Lung (tissue), 12 donors: Measurements from ENCODE around the gene CYP19A1. TPM values are rescaled to one million over a fixed set of nuclear protein-coding genes. Genes with fewer than 3 reads are reported as not detected.

ENCODE experiments used
- ATAC-seq: fragments of 200-7000 bp; cut with Tn5 transposase; one replicate; pipeline ENCODE4 v1.9.1; 2020; ENCODE audit warnings: moderate number of reproducible peaks; ENCODE audit not compliant: insufficient read depth, low FRiP score
- DNase-seq, 3 donors: peaks; one replicate each; pipeline ENCODE4 v3.0.0-alpha.2; 2013 to 2017
- H3K27ac ChIP-seq, 2 donors: one replicate each; pipeline ENCODE4 v1.5.1; 2013; ENCODE audit warnings: mild to moderate bottlenecking in 2 of 2, moderate library complexity in 2 of 2, control low read depth in 1 of 2, inconsistent platforms in 1 of 2, low read depth in 1 of 2, low read length in 1 of 2
- H3K27me3 ChIP-seq, 3 donors: one replicate each; pipeline ENCODE4 v1.5.1; 2013; ENCODE audit warnings: low read length in 2 of 3; ENCODE audit not compliant: control insufficient read depth in 3 of 3, insufficient read depth in 3 of 3
- H3K36me3 ChIP-seq, 4 donors: one replicate each; pipeline ENCODE4 v1.5.1; 2013; ENCODE audit warnings: low read length in 4 of 4, mild to moderate bottlenecking in 1 of 4, moderate library complexity in 1 of 4; ENCODE audit not compliant: control insufficient read depth in 4 of 4, insufficient read depth in 4 of 4
- H3K4me1 ChIP-seq, 5 donors: one replicate each; pipeline ENCODE4 v1.5.1; 2013; ENCODE audit warnings: low read length in 5 of 5, mild to moderate bottlenecking in 2 of 5, moderate library complexity in 1 of 5; ENCODE audit not compliant: control insufficient read depth in 5 of 5, insufficient read depth in 5 of 5
- H3K4me3 ChIP-seq: one replicate; pipeline ENCODE4 v1.5.1; 2013; ENCODE audit warnings: mild to moderate bottlenecking, control low read depth, moderate library complexity
- H3K9ac ChIP-seq, 2 donors: one replicate each; pipeline ENCODE4 v1.5.1; 2013; ENCODE audit warnings: low read length in 2 of 2, control low read depth in 1 of 2; ENCODE audit not compliant: insufficient read depth in 1 of 2
- H3K9me3 ChIP-seq, 4 donors: one replicate each; pipeline ENCODE4 v1.5.1; 2013; ENCODE audit warnings: low read length in 3 of 4, mild to moderate bottlenecking in 1 of 4, moderate library complexity in 1 of 4; ENCODE audit not compliant: control insufficient read depth in 4 of 4, insufficient read depth in 3 of 4
- CTCF ChIP-seq: IDR thresholded peaks from 2 replicates; pipeline ENCODE4 v1.5.1; 2012; ENCODE audit warnings: mild to moderate bottlenecking; ENCODE audit errors: control extremely low read depth, extremely low read depth
- WGBS, 2 donors: extraction: QIAGEN DNeasy Blood & Tissue Kit; methylation state at CpG; one replicate each; pipeline ENCODE4 v1.1.7; 2013; 5-methylcytosine and 5-hydroxymethylcytosine counted together
- polyA plus RNA-seq, 2 donors: library from polyadenylated mRNA; stranded (reverse); fragments of 200-250 nt; gene quantifications; one replicate each; pipeline ENCODE4 v1.2.1, GENCODE V29; 2013
- total RNA-seq, 2 donors: library from RNA; depleted of rRNA in 1 of 2; stranded (reverse); fragments of >200 nt in 1 of 2; gene quantifications; one replicate each; pipeline ENCODE4 v1.2.1, GENCODE V29; 2014 to 2021
- donor health status: control.
- donor health status: control.
- donor health status: Bipolar disorder and iron deficiency.
- donor health status: healthy.
- donor health status: DM: yes; HTN: yes; CAD: no.

The CYP19A1 gene
- total and polyA plus RNA-seq, 4 donors = 0.37 to 9.6 (median 2.4) TPM

DNA sequence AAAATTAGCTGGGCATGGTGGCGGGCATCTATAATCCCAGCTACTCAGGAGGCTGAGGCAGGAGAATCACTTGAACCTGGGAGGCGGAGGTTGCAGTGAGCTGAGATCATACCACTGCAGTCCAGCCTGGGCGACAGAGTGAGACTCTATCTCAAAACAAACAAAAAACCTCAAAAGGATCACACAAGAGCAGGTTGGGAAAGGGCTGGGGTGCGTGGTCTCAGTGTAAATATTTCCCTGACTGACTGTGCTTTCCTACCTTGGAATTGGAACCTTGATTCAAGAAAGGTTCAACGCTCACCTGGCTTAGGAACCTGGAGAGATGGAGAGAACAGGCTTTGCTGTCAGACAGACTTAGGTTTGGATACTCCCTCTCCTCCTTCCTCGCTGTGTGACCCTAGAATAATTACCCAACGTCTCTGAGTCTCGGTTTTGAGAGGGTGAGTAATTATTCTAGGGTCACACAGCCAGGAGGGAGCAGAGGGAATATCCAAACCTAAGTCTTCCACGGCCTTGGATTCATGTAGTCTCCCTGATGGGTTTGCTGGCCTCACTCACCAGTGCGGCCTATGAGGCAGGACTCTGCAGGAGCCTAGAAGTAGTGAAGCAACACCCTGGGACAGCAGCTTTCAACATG is 24.6 kb downstream of the CYP19A1 start:
- Histone ChIP-seq H3K4me1 (peaks cover 0 to 34% (median 11%) of the 10 kb centered on the region in 5 donors), H3K36me3 (no peaks in the 10 kb centered on the region), H3K9me3 (no peaks in the 10 kb centered on the region), H3K4me3 (no peak overlapping the region), H3K27ac (no peak overlapping the region), H3K27me3 (no peaks in the 10 kb centered on the region), H3K9ac (no peak overlapping the region)
- 89 to 93% methylated on average over 10 of the region's 10 CpGs for WGBS, 2 donors
- DNase-seq (no peak), ATAC-seq (no peak)
- no peak for TF ChIP-seq CTCF

DNA sequence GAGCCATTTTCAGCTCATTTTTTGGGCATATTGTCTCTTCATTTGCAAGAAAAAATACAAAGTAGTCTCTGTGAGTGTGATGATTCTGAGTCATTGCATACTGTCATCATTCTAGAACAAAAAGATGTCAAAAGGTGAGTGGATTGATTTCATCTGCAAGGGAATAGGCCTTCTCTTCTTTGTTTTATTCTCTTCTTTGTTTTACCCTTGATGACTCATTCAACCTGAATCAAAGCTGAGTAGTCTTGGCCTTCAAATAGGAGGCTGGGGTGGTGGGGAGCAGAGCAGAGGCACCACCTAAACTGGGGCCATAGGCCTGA is 25.4 kb downstream of the CYP19A1 start:
- Histone ChIP-seq H3K9me3 (peaks cover 0 to 1% (median 0%) of the 10 kb centered on the region in 4 donors), H3K4me1 (peaks cover 0 to 34% (median 11%) of the 10 kb centered on the region in 5 donors), H3K27ac (peak overlapping the region in 1 of 2 donors; percentile 35), H3K9ac (no peak overlapping the region), H3K27me3 (no peaks in the 10 kb centered on the region), H3K4me3 (no peak overlapping the region), H3K36me3 (no peaks in the 10 kb centered on the region)
- DNase-seq (no peak), ATAC-seq (no peak)
- no peak for TF ChIP-seq CTCF

DNA sequence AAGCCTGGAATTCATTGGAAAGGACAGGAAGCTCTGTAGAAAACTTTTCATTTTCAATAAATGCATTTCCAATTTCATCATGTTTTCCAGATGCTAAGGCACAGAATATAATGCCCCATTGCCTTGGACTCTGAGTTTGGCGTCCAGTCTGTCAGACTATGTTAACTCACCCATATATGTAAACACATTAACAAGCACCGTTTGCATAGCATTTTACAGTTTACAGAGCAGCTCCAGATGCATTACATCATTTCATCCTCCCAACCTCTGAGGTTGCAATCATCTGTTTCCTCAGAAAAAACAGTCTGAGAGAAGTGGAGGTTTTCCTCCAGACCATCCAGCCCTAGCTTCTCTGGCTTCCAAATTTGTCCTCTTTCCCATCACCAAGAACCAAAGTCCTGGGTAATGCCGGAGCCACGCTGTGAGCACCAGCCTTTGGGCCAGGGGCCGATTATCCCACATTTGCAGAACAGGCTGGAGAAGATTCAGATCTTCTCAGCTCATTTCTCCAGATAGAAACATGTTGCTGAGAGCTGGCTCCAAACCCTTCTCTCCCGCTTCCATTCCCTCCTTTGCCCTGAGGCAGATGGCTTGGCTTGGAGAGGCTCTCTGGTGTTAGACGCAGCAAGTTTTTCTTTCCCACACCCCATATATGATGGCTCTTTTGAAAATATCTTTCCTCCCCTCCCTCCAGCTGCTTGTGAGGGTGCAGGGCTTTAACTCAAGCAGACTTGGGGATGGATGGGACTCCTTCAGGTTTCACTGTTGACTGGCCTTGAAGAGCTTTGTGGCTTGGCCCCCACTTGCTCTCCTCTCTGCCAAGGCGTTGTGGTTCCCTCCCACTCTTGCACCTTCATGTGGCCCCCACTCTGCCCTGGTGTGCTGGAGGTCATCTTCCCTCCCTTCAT is 26.0 kb downstream of the CYP19A1 start:
- H3K4me1 ChIP-seq = peaks cover 0 to 34% (median 11%) of the 10 kb centered on the region in 5 donors
- ATAC-seq (no peak), DNase-seq (peak; percentile 40 to 87 (median 81))
- no peaks in the 10 kb centered on the region for H3K27me3 ChIP-seq
- H3K4me3 ChIP-seq = no peak overlapping the region
- no peak overlapping the region for H3K9ac ChIP-seq
- TF ChIP-seq CTCF = no peak
- H3K36me3 ChIP-seq = no peaks in the 10 kb centered on the region
- peaks cover 0 to 2% (median 0%) of the 10 kb centered on the region in 4 donors for H3K9me3 ChIP-seq
- peak overlapping the region in 1 of 2 donors; percentile 35 for H3K27ac ChIP-seq
- WGBS, 2 donors = 63 to 72% methylated on average over 8 of the region's 8 CpGs
